HepG2 (cell line): Measurements from ENCODE around the gene C6orf132.

Experiments used
- HINFP ChIP-seq: sonication (generic); formaldehyde crosslinking; IDR thresholded peaks from 2 replicates; pipeline ENCODE4 v1.4.0; 2020; ENCODE audit warnings: low read depth, mild to moderate bottlenecking, missing genetic modification reagents
- TF ChIP-seq, protein P1 (sequence below): sonication (generic); formaldehyde crosslinking; IDR thresholded peaks from 2 replicates; pipeline ENCODE4 v1.5.0; 2020; ENCODE audit warnings: mild to moderate bottlenecking, missing genetic modification reagents, moderate library complexity

DNA sequence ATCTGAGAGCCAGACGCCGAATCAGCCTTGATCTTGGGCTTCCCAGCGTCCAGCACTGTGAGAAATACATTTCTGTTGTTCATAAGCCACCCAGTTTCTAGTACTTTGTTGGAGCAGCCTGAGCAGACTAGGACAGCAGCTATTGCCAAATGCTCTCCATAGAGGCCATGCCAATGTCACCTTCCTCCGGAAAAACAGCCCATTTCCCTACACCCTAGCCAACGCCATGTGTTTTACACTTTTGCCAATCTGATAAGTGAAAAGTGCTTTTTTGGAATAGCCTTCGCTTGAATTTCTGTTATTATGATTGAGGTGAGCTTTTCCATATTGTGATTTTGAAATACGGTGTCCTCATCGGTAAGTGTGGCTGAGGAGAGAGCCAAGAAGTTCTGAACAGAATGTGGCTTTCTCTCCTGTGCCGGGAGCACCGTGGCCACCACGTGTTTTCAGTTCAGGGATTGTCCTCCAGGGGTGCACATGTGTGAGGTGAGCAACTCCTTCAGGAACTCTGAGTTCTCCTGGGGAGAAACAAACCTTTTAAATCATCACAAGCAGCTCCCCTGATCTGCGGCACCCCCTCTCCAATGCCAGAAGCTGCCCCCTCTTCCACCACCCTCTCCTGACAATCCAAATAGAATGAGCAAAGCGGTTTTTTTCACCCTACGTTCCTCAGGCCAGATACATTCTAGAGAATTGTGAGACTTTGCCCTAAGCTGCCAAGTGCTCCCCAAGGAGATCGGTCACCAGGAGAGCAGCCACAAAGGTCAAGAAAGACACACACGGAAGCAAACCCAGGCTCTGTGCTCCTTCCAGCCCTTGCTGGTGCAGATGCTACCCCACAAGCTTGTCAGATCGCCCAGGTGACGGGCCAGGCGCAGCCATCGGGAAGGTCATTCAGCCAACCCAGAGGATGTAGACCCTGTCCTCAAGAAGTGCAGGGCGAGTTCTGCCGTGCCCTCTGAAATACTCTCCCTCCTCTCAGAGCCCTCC is 56.1 kb downstream of the C6orf132 start:
- no peak for TF ChIP-seq HINFP
- TF ChIP-seq, protein P1, sequence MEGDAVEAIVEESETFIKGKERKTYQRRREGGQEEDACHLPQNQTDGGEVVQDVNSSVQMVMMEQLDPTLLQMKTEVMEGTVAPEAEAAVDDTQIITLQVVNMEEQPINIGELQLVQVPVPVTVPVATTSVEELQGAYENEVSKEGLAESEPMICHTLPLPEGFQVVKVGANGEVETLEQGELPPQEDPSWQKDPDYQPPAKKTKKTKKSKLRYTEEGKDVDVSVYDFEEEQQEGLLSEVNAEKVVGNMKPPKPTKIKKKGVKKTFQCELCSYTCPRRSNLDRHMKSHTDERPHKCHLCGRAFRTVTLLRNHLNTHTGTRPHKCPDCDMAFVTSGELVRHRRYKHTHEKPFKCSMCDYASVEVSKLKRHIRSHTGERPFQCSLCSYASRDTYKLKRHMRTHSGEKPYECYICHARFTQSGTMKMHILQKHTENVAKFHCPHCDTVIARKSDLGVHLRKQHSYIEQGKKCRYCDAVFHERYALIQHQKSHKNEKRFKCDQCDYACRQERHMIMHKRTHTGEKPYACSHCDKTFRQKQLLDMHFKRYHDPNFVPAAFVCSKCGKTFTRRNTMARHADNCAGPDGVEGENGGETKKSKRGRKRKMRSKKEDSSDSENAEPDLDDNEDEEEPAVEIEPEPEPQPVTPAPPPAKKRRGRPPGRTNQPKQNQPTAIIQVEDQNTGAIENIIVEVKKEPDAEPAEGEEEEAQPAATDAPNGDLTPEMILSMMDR (CRISPR knock-in tag), result no peak
